OCI-M1 (cell line): ENCODE measurements around the gene ZNF641.
"Not testable (repeated sequence)": the region's sequence is repeated elsewhere in the genome, so short reads cannot be mapped to it uniquely, and the experiment has no call there.

Experiments
- DNase-seq: peaks from one replicate; lab custom pipeline; 2025; lab: John Stamatoyannopoulos, UW

ZNF641 gene

GRCh38 chr12:48334808-48335207, 15.9 kb downstream of the ZNF641 start:
- peak; percentile 30 for DNase-seq

GRCh38 chr12:48333680-48334079, 17.0 kb downstream of the ZNF641 start:
- not testable (repeated sequence) for DNase-seq

- DNase-seq: no peak
Observed at GRCh38 chr12:48331399-48331798, 19.3 kb downstream of the ZNF641 start.

- DNase-seq: no peak
Observed at GRCh38 chr12:48329199-48329939, 21.4 kb downstream of the ZNF641 start.

- DNase-seq: no peak
Observed at GRCh38 chr12:48316491-48316890, 34.2 kb downstream of the ZNF641 start.

- DNase-seq: peak; percentile 50
Observed at GRCh38 chr12:48311313-48311712, 39.4 kb downstream of the ZNF641 start.

- no peak for DNase-seq
Observed at GRCh38 chr12:48307269-48307668, 43.5 kb downstream of the ZNF641 start.

GRCh38 chr12:48305190-48305589, 45.5 kb downstream of the ZNF641 start:
- DNase-seq: no peak

GRCh38 chr12:48302161-48302911, 48.4 kb downstream of the ZNF641 start:
- no peak for DNase-seq

- no peak for DNase-seq
Observed at GRCh38 chr12:48300774-48301173, 49.9 kb downstream of the ZNF641 start.

- peak; percentile 93 for DNase-seq
Observed at GRCh38 chr12:48296586-48297282, 54.0 kb downstream of the ZNF641 start.

GRCh38 chr12:48292040-48292439, 58.7 kb downstream of the ZNF641 start:
- DNase-seq: no peak

GRCh38 chr12:48291511-48291910, 59.2 kb downstream of the ZNF641 start:
- no peak for DNase-seq

- DNase-seq: no peak
Observed at GRCh38 chr12:48288387-48289268, 62.1 kb downstream of the ZNF641 start.
